SH-SY5Y (cell line): ENCODE data around the gene GCK.

ENCODE experiments used
- GATA2 ChIP-seq: IDR thresholded peaks from 2 replicates; pipeline ENCODE4 v1.6.1; 2011; ENCODE audit warnings: mild to moderate bottlenecking, low read depth, low read length
- GATA3 ChIP-seq: IDR thresholded peaks from 2 replicates; pipeline ENCODE4 v1.6.1; 2011; ENCODE audit warnings: low read depth, mild to moderate bottlenecking, low read length, moderate library complexity

DNA sequence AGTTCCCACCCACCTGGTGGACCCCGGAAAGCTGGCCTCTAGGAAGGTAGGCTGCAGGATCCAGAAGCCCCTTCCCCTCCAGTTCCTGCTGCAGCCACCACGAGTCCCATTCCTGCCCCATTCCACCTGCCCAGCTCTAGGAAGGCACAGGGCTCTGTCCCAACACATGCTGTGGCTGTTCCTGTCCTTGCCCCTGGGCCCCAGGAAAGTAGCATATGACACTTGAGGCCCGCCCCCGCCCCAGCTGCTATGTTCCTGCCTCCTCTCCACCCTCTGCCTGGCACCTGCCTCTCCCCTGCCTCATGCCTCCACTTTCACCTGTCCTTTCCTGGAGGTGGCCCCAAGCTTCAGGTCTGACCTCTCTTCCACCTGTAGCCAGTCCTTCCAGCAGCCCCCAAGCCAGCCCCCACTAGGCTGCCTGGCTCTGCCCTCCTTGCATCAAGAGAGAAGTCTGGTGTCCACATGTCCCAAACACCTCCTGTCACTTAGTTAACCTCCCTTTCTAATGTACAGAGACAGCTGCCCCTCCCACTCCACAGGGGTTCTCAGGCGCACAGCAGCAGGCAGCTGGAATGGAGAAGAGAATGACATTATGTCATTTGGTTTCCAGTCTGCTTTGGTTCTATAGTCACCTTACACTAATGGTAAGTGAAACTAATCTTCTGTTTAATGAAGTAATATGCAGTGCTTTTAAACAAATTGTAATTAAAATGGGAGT lies 34.3 kb upstream of the GCK start:
- TF ChIP-seq GATA2 (no peak), GATA3 (no peak)
